Fibroblast of skin of left quadriceps (primary cell): ENCODE data around the gene C2orf92.

Experiments
- DNase-seq, 2 experiments: peaks; one replicate each; pipeline ENCODE4 v3.0.0-alpha.2; 2013; ENCODE audit warnings: low read depth in 2 of 2

The C2orf92 gene

DNA sequence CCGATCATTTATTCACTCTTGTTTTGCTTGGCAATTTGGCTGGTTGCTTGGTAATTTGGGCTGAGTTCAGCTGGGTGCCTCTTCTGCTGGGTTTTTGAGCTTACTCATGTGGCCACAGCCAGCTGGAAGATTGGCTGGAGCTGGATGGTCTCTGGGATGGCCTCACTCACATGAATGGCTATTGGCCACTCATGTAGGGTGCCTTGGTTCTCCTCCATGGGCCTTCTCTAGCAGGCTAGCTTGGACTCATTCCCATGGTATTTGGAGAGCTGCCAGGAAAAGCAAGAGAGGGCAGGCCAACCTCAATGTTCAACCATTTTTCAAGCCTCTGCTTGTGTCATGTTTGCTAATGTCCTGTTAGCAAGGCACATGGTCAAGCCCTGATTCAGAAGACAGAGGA lies 60.7 kb downstream of the C2orf92 start:
- DNase-seq, result no peak

DNA sequence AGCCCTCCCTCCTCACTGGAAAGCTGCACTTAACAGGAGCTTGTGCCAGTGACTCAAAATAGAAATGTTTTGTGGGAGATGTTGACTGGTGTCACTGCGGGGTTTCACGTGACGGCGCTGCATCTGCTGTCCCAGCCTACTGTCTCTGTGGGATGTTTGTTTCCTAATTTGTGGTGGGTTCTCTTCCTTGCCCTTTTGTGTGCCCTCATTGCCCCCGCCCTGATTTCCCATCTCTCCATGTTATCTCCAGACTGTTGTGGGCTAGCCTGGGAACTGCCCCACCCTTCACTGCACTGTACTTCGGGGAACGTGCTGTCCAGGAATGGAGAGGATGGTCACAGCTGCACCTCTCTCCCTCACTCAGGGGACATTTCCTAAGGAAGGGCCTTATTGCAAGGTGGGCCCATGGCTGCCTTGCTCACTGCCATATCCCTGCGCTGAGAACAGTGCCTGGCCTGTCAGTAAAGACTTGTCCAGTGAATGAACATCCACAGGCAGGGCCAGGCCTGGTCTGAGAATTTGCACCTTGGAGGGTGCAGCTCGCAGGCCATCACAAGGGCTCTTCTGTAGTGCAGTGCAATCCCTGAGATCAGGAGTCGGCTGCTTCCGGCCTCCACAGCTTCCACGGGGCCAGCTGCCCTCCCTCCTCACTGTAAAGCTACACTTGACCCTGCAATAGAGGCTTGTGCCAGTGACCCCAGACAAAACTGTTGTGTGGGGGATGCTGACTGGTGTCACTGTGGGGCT lies 61.9 kb downstream of the C2orf92 start:
- no peak for DNase-seq

DNA sequence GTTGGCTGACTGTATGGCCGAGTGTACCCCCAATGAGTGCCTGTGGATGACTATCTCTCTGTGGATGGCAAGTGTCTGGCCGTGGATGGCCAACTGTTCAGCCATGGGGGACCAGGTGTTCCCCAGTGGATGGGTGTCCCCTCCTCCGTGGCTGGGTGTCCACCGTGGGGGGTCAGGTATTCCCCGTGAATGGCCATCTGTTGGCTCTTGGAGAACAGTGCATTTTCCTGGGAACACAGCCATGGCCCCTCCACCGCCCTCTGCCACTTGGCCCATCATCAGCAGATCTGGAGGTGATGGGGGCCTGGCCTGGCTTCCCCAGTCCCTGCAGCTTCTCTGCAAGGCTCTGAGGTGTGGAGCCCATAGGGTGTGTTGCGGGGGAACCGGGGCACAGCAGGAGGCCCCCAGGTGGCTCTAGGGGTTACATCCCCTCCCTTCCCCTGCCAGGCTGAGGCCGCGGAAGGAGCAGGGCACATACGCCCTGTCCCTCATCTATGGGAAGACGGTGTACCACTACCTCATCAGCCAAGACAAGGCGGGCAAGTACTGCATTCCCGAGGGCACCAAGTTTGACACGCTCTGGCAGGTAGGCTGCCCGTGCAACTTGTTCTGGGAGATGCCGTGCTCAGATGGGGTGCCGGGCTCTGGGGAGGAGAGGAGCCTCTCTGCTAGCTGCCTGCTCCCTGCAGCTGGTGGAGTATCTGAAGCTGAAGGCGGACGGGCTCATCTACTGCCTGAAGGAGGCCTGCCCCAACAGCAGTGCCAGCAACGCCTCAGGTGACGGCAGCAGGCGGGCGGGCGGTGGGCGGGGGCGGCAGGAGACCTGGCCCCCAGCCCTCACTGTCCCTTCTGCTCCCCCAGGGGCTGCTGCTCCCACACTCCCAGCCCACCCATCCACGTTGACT lies 63.2 kb downstream of the C2orf92 start:
- DNase-seq, result no peak

DNA sequence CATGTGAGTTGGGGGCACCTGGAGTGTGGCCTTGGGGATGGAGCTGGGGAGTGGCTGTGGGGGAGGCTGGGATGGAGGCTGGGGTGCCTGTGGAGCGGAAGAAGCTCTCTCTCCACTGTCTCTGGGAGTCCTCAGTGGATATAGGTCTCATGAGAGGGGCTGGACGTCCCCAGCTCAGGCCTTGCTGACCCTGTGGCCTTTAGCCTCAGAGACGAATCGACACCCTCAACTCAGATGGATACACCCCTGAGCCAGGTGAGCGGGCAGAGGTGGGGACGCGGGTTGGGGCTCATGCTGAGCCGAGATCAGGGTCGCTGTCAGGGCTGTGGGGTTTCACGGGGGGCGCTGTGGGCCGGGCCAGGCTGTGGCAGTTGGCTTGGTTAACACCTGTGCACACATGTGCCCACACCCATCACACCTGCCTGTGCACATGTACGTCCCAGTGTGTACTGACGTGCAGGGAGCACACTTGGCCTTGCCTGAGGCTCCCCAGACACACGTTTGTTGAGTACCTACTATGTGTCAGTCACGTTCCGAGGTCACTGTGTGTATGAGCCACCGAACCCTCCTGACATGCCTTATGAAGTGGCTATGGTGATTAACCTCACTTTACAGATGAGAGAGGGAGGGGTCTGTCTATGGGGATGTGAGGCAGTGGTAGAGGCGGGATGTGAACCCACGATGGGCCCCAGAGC lies 64.0 kb downstream of the C2orf92 start:
- no peak for DNase-seq

DNA sequence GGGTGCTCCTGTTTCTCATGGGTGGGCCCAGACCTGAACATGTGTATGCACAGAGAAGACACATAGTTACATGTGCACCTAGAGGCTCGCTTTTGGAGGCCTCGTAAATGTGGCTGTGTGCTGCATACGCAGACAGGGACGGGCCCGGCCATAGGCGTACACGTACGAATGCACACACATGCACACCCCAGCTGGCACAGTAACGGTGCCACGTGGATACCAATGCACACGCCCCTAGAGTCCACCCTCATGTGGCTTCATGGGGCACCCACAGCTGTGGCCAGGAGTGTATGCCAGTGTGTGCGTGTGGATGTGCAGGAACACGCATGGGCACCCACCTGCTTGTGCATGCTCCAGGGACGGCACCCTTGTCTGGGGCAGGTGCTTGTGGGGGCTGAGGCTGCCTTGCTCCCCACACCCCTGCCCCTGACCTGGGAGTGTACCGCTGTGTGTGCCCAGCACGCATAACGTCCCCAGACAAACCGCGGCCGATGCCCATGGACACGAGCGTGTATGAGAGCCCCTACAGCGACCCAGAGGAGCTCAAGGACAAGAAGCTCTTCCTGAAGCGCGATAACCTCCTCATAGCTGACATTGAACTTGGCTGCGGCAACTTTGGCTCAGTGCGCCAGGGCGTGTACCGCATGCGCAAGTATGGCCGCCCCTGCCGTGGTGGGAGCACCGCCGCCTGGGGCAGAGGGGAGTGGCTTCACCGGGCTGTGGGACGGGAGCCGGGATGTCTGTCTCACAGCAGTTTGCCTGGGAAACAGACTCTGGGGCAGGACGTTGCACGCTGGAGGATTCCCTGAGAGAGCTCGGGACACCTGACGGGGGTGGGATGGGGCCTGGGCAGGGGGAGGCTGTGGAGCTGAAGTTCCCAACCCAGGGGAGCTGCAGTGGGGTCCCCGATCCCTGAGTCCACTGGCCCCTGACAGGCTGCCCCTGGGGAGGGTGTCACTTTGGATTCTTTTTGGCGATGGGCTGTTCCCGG lies 64.8 kb downstream of the C2orf92 start:
- DNase-seq, result no peak

DNA sequence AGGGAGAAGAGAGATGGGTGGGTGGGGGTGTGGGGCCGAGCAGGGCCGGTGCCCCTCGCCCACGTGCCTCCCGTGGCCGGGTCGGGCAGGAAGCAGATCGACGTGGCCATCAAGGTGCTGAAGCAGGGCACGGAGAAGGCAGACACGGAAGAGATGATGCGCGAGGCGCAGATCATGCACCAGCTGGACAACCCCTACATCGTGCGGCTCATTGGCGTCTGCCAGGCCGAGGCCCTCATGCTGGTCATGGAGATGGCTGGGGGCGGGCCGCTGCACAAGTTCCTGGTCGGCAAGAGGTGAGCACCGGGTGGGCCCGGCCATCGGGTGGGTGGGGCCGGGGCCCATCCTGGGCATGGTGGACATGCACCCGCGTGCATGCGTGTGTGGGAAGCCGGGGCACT lies 65.6 kb downstream of the C2orf92 start:
- no peak for DNase-seq

DNA sequence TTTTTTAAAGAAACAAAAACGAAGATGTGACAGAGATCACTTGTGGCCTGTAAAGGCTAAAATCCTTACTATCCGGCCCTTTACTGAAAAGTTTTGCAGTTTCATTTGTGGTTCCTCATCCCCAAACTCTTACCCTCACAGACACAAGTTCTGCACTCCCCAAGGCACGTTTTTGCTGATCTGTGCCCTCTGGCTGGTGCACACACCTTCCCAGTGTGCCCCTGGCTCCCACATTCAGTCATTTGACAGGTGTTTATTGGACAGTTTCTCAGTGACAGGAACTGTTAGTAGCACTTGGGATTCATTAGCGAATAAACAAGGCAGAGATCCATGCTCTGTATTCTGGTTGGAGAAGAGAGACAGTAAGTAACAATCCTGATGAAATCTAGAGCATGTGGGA lies 66.7 kb downstream of the C2orf92 start:
- no peak for DNase-seq

DNA sequence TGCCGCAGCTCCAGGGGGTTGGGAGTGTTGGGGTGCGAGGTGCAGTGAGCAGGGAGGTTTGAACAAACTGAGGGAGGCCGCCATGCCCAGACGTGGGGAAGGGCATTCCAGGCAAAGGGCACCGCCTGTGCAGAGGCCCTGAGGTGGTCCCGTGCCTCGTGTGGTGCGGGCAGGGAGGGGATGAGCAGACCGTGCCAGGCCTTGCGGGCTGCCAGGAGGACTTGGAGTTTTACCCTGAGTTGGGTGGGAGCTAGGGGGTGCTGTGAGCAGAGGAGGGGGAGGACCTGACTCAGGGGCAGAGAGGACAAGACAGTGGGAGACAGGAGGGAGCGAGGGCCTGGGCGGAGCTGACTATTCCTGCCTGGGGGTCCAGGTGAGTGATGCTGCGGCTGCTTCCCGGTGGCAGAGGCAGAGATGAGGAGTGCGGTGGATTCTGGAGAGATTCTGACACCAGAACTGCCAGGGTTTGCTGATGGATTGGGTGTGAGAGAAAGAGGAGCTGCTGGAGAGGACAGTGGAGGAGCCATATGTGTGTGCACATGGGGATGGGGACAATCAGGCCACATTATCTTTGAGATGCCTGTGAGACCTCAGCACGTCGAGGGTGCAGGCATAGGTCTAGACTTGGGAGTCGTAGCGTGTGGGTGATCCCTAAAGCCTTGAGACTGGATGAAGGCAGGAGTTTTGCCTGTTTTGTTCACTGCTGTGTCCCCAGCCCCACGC lies 67.3 kb downstream of the C2orf92 start:
- no peak for DNase-seq

DNA sequence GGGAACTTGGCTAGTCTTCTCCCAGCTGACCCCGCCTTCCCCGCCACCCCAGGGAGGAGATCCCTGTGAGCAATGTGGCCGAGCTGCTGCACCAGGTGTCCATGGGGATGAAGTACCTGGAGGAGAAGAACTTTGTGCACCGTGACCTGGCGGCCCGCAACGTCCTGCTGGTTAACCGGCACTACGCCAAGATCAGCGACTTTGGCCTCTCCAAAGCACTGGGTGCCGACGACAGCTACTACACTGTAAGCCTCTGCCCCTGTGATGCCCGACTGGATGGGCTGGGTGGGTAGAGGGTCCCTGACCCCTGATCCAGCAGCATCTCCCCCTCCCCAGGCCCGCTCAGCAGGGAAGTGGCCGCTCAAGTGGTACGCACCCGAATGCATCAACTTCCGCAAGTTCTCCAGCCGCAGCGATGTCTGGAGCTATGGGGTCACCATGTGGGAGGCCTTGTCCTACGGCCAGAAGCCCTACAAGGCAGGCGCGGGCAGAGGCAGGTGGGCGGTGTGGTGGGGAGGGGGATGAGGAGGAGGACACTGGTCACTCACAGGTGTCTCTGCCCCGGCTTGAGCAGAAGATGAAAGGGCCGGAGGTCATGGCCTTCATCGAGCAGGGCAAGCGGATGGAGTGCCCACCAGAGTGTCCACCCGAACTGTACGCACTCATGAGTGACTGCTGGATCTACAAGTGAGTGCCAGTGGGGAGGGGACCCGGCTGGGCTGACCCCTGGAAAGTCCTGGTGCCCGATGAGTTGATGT lies 68.1 kb downstream of the C2orf92 start:
- no peak for DNase-seq

DNA sequence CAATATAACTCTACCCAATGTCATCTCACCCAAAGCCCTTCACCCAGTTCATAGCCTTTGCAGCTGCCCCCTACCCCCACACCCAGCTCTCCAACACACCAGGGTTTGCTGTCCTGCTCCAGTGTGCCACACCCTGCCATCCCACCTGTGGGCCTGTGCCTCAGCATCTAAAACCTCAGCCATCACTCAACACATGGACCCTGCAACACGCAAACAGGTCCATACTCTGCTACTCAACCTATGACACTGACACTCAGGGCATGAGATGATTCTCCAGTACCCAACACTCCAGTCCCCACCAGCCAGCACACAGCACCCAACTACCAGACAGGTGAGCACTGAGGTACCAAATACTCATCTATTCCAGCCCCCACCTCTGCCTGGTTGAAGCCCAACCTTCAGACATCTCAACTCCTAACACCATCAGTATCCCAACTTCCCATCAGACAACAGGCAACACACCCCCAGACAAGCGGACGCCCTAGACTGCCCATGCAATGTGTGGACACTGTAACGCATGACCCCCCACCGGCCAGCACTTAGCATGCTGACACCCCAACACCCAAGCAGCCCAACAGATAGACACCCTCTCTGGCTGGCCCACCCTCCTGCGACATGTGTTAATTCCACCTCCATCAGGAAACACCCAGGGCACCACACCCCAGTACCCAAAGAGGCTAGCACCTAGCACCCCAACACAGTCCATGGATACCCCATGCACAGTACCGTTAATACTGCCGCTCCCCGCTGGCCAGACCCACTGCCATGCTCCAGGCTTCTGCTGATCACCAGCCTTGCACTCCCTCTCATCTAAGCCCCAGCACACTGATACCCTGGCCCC lies 68.9 kb downstream of the C2orf92 start:
- DNase-seq, result no peak

DNA sequence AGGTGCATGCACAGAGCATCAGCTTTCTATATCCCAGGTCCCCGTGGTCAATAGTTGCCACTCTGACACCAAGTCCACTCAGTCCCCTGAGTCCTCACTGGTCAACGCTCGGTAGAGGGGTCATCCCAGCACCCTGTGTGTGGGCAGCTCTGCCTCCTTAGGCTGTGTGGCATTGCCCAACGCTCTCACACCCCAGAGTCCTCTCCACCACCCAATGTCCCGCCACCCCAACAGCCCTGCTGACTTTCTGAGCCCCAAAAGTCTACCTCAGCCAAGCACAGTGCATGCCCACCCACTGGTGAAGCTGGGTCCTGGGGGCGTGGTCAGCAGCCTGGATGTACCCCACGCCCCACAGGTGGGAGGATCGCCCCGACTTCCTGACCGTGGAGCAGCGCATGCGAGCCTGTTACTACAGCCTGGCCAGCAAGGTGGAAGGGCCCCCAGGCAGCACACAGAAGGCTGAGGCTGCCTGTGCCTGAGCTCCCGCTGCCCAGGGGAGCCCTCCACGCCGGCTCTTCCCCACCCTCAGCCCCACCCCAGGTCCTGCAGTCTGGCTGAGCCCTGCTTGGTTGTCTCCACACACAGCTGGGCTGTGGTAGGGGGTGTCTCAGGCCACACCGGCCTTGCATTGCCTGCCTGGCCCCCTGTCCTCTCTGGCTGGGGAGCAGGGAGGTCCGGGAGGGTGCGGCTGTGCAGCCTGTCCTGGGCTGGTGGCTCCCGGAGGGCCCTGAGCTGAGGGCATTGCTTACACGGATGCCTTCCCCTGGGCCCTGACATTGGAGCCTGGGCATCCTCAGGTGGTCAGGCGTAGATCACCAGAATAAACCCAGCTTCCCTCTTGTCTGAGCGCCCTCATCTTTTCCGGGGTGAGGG lies 69.7 kb downstream of the C2orf92 start:
- no peak for DNase-seq

DNA sequence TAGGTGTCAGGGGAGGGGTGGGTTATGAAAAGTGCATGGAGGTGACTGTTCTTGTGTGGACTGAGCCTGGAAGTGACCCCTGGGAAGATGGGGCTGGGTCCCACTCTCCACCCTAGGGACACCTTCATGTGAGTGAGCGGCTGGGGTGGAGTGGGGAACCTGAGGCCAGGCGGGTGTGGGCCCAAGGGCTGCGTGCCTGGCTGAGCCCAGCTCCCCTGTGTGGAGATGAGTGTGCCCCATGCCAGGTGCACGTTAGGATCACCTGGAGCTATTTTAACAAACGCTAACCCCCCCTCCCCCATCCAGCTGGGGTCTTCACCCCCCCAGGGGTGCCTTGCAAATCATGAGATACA lies 70.4 kb downstream of the C2orf92 start:
- DNase-seq, result no peak

DNA sequence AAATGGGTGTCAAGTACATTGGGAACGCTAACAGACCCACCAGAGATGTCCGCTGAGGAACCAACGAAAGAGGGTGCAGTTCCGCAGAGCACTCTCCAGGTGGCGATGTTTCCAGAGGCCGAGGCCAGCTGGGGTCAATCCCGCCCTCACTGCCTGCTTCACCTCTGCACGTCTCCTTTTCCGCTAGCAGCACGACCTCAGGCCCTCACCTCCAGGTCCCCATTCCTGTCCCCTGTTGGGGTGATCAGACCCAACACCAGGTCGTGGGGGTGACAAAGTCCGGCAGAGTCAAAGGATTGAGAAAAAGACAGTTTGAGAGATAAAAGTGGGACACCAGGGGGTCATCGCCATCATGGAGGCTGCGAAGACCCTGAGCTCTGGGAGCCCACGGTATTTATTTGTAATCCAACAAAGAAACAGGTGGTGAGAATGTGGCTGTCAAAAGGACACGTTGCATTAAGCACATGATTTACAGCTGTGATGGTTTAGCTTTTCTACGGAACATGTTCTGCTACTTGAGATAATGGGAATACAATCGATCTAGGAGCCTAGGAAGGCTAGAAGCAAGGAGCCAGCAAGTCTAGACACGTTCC lies 71.2 kb downstream of the C2orf92 start:
- peak in 1 of 2 experiments; percentile 3 for DNase-seq

DNA sequence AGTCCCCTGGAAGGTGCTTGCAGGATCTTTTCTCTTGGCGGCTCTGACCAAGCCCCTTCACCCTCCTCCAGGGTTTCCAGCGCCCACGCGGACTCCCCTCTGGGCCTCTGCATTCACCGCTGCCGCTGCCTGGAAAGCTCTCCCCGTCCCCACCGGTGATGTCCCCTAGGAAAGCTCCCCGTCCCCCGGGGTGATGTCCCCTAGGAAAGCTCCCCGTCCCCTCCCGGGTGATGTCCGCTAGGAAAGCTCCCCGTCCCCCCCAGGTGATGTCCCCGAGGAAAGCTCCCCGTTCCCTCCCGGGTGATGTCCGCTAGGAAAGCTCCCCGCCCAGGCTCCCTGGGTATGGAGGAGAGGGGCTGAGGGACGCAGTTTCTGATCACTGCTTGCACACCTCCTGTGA lies 71.7 kb downstream of the C2orf92 start:
- DNase-seq, result no peak

DNA sequence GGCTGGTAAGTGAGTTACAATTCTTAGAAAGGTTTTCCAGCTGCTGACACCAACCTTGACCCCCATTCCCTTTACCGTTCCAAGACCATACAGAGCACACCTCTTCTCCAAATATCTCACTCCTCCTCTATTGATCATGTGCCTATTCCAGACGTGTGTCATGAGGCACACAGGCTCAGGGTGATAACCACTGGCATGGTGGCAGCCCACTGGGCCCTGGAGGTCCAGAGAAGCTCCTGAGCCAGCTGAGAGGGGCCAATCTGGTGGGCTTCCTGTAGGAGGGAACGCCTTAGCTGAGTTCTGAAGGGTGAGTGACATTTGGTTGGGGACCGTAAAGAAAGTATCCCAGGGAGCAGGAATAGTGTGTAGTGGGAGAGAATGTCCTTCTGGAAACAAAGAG lies 72.2 kb downstream of the C2orf92 start:
- no peak for DNase-seq

DNA sequence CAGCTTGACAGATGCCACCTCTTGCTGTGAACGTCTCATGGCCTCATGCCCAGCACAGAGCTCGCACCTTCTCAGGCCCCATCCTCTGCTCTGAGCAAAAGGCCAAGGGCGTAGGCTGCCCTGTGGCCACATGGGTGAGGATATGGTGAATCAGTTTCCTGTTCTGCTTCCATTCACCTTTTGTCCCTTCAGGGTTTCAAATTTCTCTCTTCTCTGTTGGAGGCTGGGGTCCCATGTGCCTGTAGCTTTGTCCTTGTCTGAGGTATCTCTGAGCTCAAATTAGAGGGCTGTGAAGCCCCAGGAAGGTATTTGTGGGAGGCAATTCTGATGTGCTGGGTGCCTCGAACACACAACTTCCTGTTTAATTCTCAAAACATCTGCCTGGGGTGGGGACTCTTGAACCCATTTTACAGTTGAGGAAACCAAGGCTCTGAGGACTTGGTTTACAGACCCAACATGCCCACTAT lies 72.9 kb downstream of the C2orf92 start:
- no peak for DNase-seq

DNA sequence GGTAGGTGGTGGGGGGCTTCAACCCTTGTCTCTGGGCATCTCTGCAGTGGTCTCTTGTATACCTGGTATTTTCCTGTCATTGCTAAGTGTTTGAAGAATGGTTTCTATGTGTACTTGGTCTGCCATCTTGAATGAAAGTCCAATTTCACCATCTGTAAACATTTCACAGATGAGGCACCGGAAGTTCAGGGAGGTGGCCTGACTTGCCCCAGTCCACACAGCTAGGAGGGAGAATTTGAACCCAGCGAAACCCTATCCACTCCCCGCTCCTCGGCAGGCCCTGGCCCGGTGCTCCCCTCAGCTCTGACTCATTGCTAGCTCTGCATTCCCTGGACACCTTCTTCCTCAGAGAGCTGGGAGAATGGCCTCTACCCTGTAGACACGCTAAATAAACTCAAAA lies 74.4 kb downstream of the C2orf92 start:
- DNase-seq, result no peak
